Keratinocyte (primary cell): Measurements from ENCODE around the gene IL1RAPL1.
"Not testable (repeated sequence)": the region's sequence is repeated elsewhere in the genome, so short reads cannot be mapped to it uniquely, and the experiment has no call there.

Experiments used
- EZH2 ChIP-seq: IDR thresholded peaks from one replicate; pipeline ENCODE4 v1.6.1; 2012; ENCODE audit warnings: inconsistent platforms, mild to moderate bottlenecking, low read length, moderate library complexity
- TF ChIP-seq, protein P1 (sequence below), 3 experiments: IDR thresholded peaks in 1 of 3; conservative IDR thresholded peaks in 1 of 3; optimal IDR thresholded peaks in 1 of 3; 2 replicates in 2 of 3; 3 replicates in 1 of 3; pipeline versions ENCODE3 to v1.5.1; 2011; ENCODE audit warnings: low read length in 3 of 3, mild to moderate bottlenecking in 3 of 3, moderate library complexity in 2 of 3, control low read depth in 1 of 3, inconsistent platforms in 1 of 3; ENCODE audit not compliant: insufficient read depth in 2 of 3; ENCODE audit errors: extremely low read depth in 1 of 3

- TF ChIP-seq, protein P1, sequence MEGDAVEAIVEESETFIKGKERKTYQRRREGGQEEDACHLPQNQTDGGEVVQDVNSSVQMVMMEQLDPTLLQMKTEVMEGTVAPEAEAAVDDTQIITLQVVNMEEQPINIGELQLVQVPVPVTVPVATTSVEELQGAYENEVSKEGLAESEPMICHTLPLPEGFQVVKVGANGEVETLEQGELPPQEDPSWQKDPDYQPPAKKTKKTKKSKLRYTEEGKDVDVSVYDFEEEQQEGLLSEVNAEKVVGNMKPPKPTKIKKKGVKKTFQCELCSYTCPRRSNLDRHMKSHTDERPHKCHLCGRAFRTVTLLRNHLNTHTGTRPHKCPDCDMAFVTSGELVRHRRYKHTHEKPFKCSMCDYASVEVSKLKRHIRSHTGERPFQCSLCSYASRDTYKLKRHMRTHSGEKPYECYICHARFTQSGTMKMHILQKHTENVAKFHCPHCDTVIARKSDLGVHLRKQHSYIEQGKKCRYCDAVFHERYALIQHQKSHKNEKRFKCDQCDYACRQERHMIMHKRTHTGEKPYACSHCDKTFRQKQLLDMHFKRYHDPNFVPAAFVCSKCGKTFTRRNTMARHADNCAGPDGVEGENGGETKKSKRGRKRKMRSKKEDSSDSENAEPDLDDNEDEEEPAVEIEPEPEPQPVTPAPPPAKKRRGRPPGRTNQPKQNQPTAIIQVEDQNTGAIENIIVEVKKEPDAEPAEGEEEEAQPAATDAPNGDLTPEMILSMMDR (optimal IDR thresholded peaks at IDR 0.05 in 1 of 3, IDR thresholded peaks at IDR 0.05 in 1 of 3, conservative IDR thresholded peaks at IDR 0.05 in 1 of 3; ENCODE audit: extremely low read depth in 1 of 3, insufficient read depth in 2 of 3, low read length in 3 of 3) = not testable (repeated sequence)
- not testable (repeated sequence) for TF ChIP-seq EZH2
Measured at GRCh38 chrX:29374765-29375164, 787.5 kb downstream of the IL1RAPL1 start.
